Astrocyte (in vitro differentiated cells and primary cell): Measurements from ENCODE around the gene KCTD15.

ENCODE experiments used
- EZH2 ChIP-seq: IDR thresholded peaks from 2 replicates; pipeline ENCODE4 v1.6.1; 2012; ENCODE audit warnings: mild to moderate bottlenecking, low read length, inconsistent platforms; ENCODE audit not compliant: insufficient read depth
- TF ChIP-seq, protein P1 (sequence below): IDR thresholded peaks from 2 replicates; pipeline ENCODE4 v1.5.1; 2011; ENCODE audit warnings: low read depth, mild to moderate bottlenecking, inconsistent platforms, low read length, moderate library complexity; ENCODE audit not compliant: insufficient read depth

DNA sequence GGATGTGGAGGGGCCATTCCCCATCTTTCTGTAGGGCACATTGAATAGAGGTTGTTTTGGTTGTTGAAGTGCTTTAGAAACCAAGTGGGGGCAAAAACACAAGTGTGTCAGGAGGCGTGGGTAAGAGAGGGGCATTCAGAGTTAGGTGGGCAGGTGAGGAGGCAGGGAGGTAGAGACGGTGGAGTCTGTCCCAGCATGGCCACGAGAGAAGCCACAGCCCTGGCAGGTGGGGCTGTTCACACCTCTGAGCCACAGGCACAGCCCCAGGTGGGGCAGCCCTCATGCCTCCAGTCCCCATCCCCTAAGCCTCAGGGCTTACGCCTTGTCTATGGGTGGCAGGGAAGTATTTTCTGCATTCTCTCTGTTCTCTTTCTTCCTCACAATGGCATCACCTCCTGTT, 43.7 kb downstream of the KCTD15 start:
- TF ChIP-seq, protein P1, sequence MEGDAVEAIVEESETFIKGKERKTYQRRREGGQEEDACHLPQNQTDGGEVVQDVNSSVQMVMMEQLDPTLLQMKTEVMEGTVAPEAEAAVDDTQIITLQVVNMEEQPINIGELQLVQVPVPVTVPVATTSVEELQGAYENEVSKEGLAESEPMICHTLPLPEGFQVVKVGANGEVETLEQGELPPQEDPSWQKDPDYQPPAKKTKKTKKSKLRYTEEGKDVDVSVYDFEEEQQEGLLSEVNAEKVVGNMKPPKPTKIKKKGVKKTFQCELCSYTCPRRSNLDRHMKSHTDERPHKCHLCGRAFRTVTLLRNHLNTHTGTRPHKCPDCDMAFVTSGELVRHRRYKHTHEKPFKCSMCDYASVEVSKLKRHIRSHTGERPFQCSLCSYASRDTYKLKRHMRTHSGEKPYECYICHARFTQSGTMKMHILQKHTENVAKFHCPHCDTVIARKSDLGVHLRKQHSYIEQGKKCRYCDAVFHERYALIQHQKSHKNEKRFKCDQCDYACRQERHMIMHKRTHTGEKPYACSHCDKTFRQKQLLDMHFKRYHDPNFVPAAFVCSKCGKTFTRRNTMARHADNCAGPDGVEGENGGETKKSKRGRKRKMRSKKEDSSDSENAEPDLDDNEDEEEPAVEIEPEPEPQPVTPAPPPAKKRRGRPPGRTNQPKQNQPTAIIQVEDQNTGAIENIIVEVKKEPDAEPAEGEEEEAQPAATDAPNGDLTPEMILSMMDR = no peak
- TF ChIP-seq EZH2 = no peak
